GM20431 (cell line): ENCODE data around the gene C1QL2.

ENCODE experiments used
- in situ Hi-C: fragments of 300-500 bp; cut with MseI, MboI; formaldehyde crosslinking; loops from one replicate; pipeline ENCODE4 v1.15.0; 2020; ENCODE audit warnings: low sequenced_read_pairs; ENCODE audit not compliant: unreplicated experiment

Gene C1QL2

GRCh38 chr2:119112770-119113488 is 45.6 kb downstream of the C1QL2 start:
- in situ Hi-C loops, result no loop called here

GRCh38 chr2:119112230-119112629 is 46.3 kb downstream of the C1QL2 start:
- in situ Hi-C loops, result no loop called here

DNA sequence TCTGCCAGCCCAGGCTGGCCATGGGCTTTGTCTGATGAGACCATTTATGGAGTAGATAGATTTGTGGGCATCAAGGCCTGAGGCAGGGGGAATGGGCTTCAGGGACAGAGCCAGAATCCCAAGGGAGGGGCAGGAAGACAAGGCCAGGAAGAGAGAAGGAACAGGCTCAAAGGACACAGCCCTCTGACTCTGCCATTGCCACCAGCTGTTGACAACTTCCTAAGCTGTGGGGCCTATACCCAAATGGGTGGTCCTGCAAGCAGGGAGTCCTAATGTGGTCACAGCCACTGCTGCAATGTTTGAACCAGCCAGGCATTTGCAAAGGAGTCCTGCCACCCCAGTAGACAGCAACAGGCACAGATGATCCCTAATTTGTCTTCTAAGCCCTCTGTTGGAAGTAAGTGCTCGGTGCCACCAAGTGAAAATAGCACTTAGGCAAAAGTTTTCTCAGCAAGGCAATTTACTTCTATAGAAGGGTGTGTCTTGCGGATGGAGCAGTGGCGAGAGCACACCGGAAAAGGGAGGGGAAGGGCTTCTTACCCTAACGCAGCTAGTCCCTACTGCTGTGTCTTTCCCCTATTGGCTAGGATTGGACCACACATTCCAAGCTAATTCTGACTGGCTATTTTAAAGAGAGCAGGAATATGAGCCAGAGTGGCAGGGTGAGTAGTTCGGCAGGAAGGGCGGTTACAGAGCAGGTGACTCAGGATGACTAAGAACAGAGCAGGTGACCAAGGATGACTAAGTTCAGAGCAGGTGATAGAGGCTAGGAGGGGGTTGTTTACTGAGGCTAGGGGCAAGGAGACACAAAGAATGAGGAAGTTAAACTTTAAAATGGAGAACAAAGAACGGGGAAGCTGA is 47.2 kb downstream of the C1QL2 start:
- in situ Hi-C loops, result no loop called here

DNA sequence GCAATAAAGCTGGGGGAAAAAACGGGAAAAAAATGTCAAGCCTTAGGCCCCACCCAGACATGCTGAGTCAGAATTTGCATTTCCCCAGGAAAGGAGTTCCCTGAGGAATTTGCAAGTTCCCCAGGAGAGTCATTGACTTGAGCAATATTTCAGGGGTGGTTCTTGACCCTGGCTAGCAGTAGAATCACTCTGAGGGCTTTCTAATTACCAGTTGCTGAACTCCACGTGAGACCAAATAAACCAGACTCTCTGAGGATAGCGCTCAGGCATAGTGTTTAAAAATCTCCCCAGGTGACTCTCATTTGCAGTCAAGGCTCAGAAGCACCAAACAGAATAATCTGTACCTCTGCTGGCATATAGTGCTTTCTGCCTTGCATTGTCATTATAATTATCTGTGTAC is 48.7 kb downstream of the C1QL2 start:
- in situ Hi-C loops, result no loop called here

DNA sequence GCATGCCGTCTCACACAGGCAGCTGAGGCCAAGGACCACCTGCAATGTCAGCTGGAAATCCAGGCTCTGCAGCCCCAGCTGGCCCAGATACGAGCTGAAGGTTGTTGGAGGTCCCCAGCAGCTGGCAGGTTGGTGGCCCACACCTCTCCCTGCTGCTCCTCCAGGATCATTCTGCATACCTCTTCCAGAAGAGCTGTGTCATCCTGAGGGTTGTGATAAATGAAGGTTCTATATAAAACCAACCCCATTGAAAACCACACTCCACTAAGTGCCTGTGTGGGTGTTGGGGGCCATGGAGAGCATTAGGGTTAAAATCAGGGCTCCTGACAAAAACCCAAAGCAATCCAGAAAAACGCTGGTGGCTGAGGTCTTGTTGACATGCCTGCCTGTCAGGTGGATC is 50.4 kb downstream of the C1QL2 start:
- in situ Hi-C loops, result no loop called here

- in situ Hi-C loops, result no loop called here
Observed at GRCh38 chr2:119106301-119106897, 52.2 kb downstream of the C1QL2 start.
